H9 (cell line): ENCODE measurements around the gene ELOF1. TPM values are rescaled to one million over a fixed set of nuclear protein-coding genes. Genes with fewer than 3 reads are reported as not detected.
A peak's percentile ranks its signal among the peaks of the same experiment; 100 is the strongest.

Experiments
- DNase-seq: peaks from one replicate; pipeline ENCODE4 v3.0.0-alpha.2; 2017
- H2AFZ ChIP-seq: one replicate; pipeline ENCODE4 v1.6.1; 2013; ENCODE audit warnings: mild to moderate bottlenecking, low read length, control low read depth, moderate library complexity
- H2AK5ac ChIP-seq: 2 replicates; pipeline ENCODE4 v1.6.1; 2013; ENCODE audit warnings: low read length, control low read depth, mixed read lengths; ENCODE audit not compliant: insufficient read length
- H2BK120ac ChIP-seq: one replicate; pipeline ENCODE4 v1.6.1; 2013; ENCODE audit warnings: low read depth, mild to moderate bottlenecking, low read length, control low read depth, inconsistent platforms; ENCODE audit not compliant: poor library complexity, severe bottlenecking
- H2BK12ac ChIP-seq: 2 replicates; pipeline ENCODE4 v1.6.1; 2013; ENCODE audit warnings: low read length, control low read depth, mixed read lengths, low read depth; ENCODE audit not compliant: insufficient read length
- H2BK15ac ChIP-seq: 2 replicates; pipeline ENCODE4 v1.6.1; 2013; ENCODE audit warnings: low read depth, low read length, control low read depth
- H2BK20ac ChIP-seq: one replicate; pipeline ENCODE4 v1.6.1; 2013; ENCODE audit warnings: low read depth, mild to moderate bottlenecking, low read length, control low read depth, inconsistent platforms; ENCODE audit not compliant: poor library complexity, severe bottlenecking
- H2BK5ac ChIP-seq: 2 replicates; pipeline ENCODE4 v1.6.1; 2013; ENCODE audit warnings: low read length, control low read depth, mixed read lengths; ENCODE audit not compliant: insufficient read length
- H3K14ac ChIP-seq: 2 replicates; pipeline ENCODE4 v1.6.1; 2013; ENCODE audit warnings: low read length, control low read depth; ENCODE audit not compliant: insufficient read depth
- H3K18ac ChIP-seq: 2 replicates; pipeline ENCODE4 v1.6.1; 2013; ENCODE audit warnings: low read depth, mild to moderate bottlenecking, mixed read lengths, low read length, control low read depth; ENCODE audit not compliant: insufficient read length
- H3K23ac ChIP-seq: 2 replicates; pipeline ENCODE4 v1.6.1; 2013; ENCODE audit warnings: low read length, control low read depth, mixed read lengths, low read depth; ENCODE audit not compliant: insufficient read length
- H3K23me2 ChIP-seq: 2 replicates; pipeline ENCODE4 v1.6.1; 2013; ENCODE audit warnings: low read depth, mild to moderate bottlenecking, mixed read lengths, low read length, control low read depth; ENCODE audit not compliant: insufficient read length, poor library complexity, severe bottlenecking
- H3K27ac ChIP-seq: 2 replicates; pipeline ENCODE4 v1.5.1; 2013; ENCODE audit warnings: low read length, control low read depth, mixed read lengths, low read depth; ENCODE audit not compliant: insufficient read length
- H3K27me3 ChIP-seq: 2 replicates; pipeline ENCODE4 v1.6.1; 2013; ENCODE audit warnings: low read length, control low read depth, inconsistent platforms; ENCODE audit not compliant: insufficient read depth
- H3K4ac ChIP-seq: 2 replicates; pipeline ENCODE4 v1.6.1; 2013; ENCODE audit warnings: low read depth, mild to moderate bottlenecking, control low read depth, inconsistent platforms, low read length, moderate library complexity
- H3K4me1 ChIP-seq: 2 replicates; pipeline ENCODE4 v1.6.1; 2013; ENCODE audit warnings: low read length, control low read depth, inconsistent platforms; ENCODE audit not compliant: insufficient read depth
- H3K4me2 ChIP-seq: 2 replicates; pipeline ENCODE4 v1.6.1; 2013; ENCODE audit warnings: low read length, control low read depth, mixed read lengths; ENCODE audit not compliant: insufficient read length, insufficient read depth
- H3K56ac ChIP-seq: 2 replicates; pipeline ENCODE4 v1.6.1; 2013; ENCODE audit warnings: low read depth, mild to moderate bottlenecking, mixed read lengths, low read length, control low read depth; ENCODE audit not compliant: insufficient read length
- H3K79me1 ChIP-seq: 2 replicates; pipeline ENCODE4 v1.6.1; 2013; ENCODE audit warnings: low read depth, mild to moderate bottlenecking, moderate library complexity, low read length, control low read depth, inconsistent platforms; ENCODE audit not compliant: insufficient read depth, poor library complexity, severe bottlenecking
- H3K79me2 ChIP-seq: 2 replicates; pipeline ENCODE4 v1.6.1; 2013; ENCODE audit warnings: low read length, control low read depth, inconsistent platforms; ENCODE audit not compliant: insufficient read depth
- H3K9ac ChIP-seq: 2 replicates; pipeline ENCODE4 v1.6.1; 2013; ENCODE audit warnings: low read length, control low read depth, mixed read lengths; ENCODE audit not compliant: insufficient read length; ENCODE audit errors: extremely low read depth
- H3K9me3 ChIP-seq: one replicate; pipeline ENCODE4 v1.6.1; 2013; ENCODE audit warnings: low read depth, low read length, inconsistent platforms; ENCODE audit not compliant: control insufficient read depth
- H3T11ph ChIP-seq: one replicate; pipeline ENCODE4 v1.6.1; 2013; ENCODE audit warnings: mild to moderate bottlenecking, low read length, control low read depth, inconsistent platforms
- H4K20me1 ChIP-seq: one replicate; pipeline ENCODE4 v1.6.1; 2013; ENCODE audit not compliant: control insufficient read depth, insufficient read length, insufficient read depth
- H4K5ac ChIP-seq: 2 replicates; pipeline ENCODE4 v1.6.1; 2013; ENCODE audit warnings: low read depth, mild to moderate bottlenecking, mixed read lengths, low read length, control low read depth; ENCODE audit not compliant: insufficient read length
- H4K8ac ChIP-seq: replicated peaks from 2 replicates; pipeline ENCODE4 v1.6.1; 2013; ENCODE audit warnings: low read length, control low read depth, mixed read lengths, low read depth; ENCODE audit not compliant: insufficient read length
- H4K91ac ChIP-seq: 2 replicates; pipeline ENCODE4 v1.6.1; 2013; ENCODE audit warnings: low read depth, mild to moderate bottlenecking, moderate library complexity, mixed read lengths, low read length, control low read depth; ENCODE audit not compliant: insufficient read length
- H3K27ac Mint-ChIP-seq, 3 experiments: 2 replicates in 2 of 3; 3 replicates in 1 of 3; pipeline ENCODE4 v1.8.0; 2020 to 2021; ENCODE audit warnings: mixed read lengths in 3 of 3, mild to moderate bottlenecking in 1 of 3, moderate library complexity in 1 of 3
- H3K27me3 Mint-ChIP-seq: 2 replicates; pipeline ENCODE4 v1.8.0; 2021; ENCODE audit warnings: low read depth, mild to moderate bottlenecking, moderate library complexity, mixed read lengths
- H3K36me3 Mint-ChIP-seq, 3 experiments: 2 replicates in 2 of 3; 3 replicates in 1 of 3; pipeline ENCODE4 v1.8.0; 2020 to 2021; ENCODE audit warnings: low read depth in 3 of 3, mixed read lengths in 3 of 3; ENCODE audit not compliant: insufficient read depth in 1 of 3
- H3K4me1 Mint-ChIP-seq, 2 experiments: 2 replicates each; pipeline ENCODE4 v1.8.0; 2020; ENCODE audit warnings: mixed read lengths in 2 of 2
- H3K4me3 Mint-ChIP-seq, 2 experiments: 2 replicates in 1 of 2; 3 replicates in 1 of 2; pipeline ENCODE4 v1.8.0; 2020 to 2021; ENCODE audit warnings: mild to moderate bottlenecking in 2 of 2, mixed read lengths in 2 of 2, moderate library complexity in 1 of 2
- H3K9me3 Mint-ChIP-seq, 2 experiments: 2 replicates in 1 of 2; 3 replicates in 1 of 2; pipeline ENCODE4 v1.8.0; 2020; ENCODE audit warnings: mild to moderate bottlenecking in 2 of 2, mixed read lengths in 2 of 2, moderate library complexity in 1 of 2
- CTCF ChIP-seq: fragments of 200-600 bp; sonication (generic); conservative IDR thresholded peaks from 3 replicates; pipeline ENCODE4 v1.8.0; 2021; ENCODE audit warnings: antibody characterized with exemption, mild to moderate bottlenecking
- WGBS: extraction: QIAGEN DNeasy Blood & Tissue Kit; methylation state at CpG from one replicate; pipeline ENCODE4 v1.1.7; 2013; ENCODE audit warnings: missing lambda C conversion rate, low lambda C conversion rate, mixed read lengths; ENCODE audit not compliant: insufficient read length; ENCODE audit errors: extremely low coverage; 5-methylcytosine and 5-hydroxymethylcytosine counted together
- total RNA-seq: library from RNA; stranded (reverse); gene quantifications from 2 replicates; pipeline ENCODE4 v1.2.1, GENCODE V29; 2021

Gene ELOF1
- total RNA-seq, 1 experiment from 2014 or later = 84.9 TPM

DNA sequence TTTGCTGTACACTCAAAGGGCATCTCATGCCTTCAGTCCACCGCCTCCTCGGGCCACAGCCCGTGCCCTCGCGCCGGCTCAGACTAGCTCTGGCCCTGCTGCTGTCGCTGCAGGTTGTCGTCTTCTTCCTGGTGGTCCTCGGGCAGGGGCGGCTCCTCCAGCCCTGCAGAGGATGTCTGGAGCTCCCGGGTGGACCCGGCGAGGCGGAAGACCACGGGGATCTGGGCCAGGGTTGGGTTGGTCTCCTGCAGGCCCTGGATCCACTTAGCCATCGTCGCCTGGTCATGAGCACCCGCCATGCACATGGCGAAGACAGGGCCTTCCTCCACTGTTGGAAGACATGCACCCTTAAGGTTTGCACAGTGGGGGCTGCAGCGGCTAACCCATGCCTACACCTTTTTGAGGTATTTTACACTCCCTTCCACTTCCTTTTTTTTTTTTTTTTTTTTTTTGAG lies 52.9 kb downstream of the ELOF1 start:
- WGBS = no CpG with 5 or more reads among the region's 20 CpGs
- Mint-ChIP-seq H3K9me3 (no peaks in the 10 kb centered on the region), H3K27ac (peak overlapping the region in 2 of 3 experiments; percentile 81 to 96; a peak in 4 of 7 replicates), H3K36me3 (peaks cover 0 to 9% (median 3%) of the 10 kb centered on the region in 3 experiments; a peak in 4 of 7 replicates), H3K4me1 (peaks cover 10 to 13% of the 10 kb centered on the region in 2 experiments), H3K27me3 (no peaks in the 10 kb centered on the region), H3K4me3 (peak overlapping the region; percentile 81 to 90)
- Histone ChIP-seq H3K27ac (no peak overlapping the region), H3K4me1 (no peaks in the 10 kb centered on the region), H3K4me2 (peak overlapping the region; percentile 63), H3K79me2 (no peaks in the 10 kb centered on the region), H3K4ac (no peak overlapping the region), H3K56ac (no peak overlapping the region), H3K79me1 (no peaks in the 10 kb centered on the region), H4K5ac (no peak overlapping the region), H2BK120ac (no peak overlapping the region), H2AFZ (no peak overlapping the region), H2AK5ac (no peak overlapping the region), H4K8ac (no peak overlapping the region), H4K20me1 (no peaks in the 10 kb centered on the region), H2BK15ac (no peak overlapping the region; the same call in 1 of the 2 replicates), H3K14ac (peak overlapping the region; percentile 88; the same call in 1 of the 2 replicates), H3K18ac (peak overlapping the region; percentile 68), H3K23ac (no peak overlapping the region), H2BK20ac (no peak overlapping the region), H3K9me3 (no peaks in the 10 kb centered on the region), H2BK12ac (no peak overlapping the region), H3K27me3 (no peaks in the 10 kb centered on the region), H4K91ac (no peak overlapping the region), H3K23me2 (peaks cover 5% of the 10 kb centered on the region), H3K9ac (peak overlapping the region; percentile 71), H3T11ph (no peak overlapping the region), H2BK5ac (no peak overlapping the region)
- no peak for TF ChIP-seq CTCF
- no peak for DNase-seq
